SK-N-SH treated with all-trans-retinoic acid at 6 μM for 48 hours (cell line): ENCODE results near the gene STOML2.

ENCODE experiments used
- ATAC-seq: fragments of 200-7000 bp; cut with Tn5 transposase; 3 replicates; pipeline ENCODE4 v1.9.1; 2020; ENCODE audit warnings: mild to moderate bottlenecking, moderate library complexity
- ARNTL ChIP-seq: fragments of 450-650 bp; formaldehyde crosslinking; IDR thresholded peaks from 2 replicates; pipeline ENCODE4 v1.5.0; 2020; ENCODE audit warnings: low read depth, mild to moderate bottlenecking, moderate library complexity, borderline replicate concordance
- BACH2 ChIP-seq: fragments of 250-450 bp; sonication (Bioruptor Pico); IDR thresholded peaks from 2 replicates; pipeline ENCODE4 v1.9.0; 2021; ENCODE audit warnings: mild to moderate bottlenecking, borderline replicate concordance
- CSDC2 ChIP-seq: fragments of 250-450 bp; sonication (Bioruptor Pico); IDR thresholded peaks from 2 replicates; pipeline ENCODE4 v1.5.0; 2020; ENCODE audit warnings: mild to moderate bottlenecking, moderate library complexity
- GLIS3 ChIP-seq: fragments of 250-450 bp; sonication (Bioruptor Pico); IDR thresholded peaks from 2 replicates; pipeline ENCODE4 v1.5.0; 2020; ENCODE audit warnings: mild to moderate bottlenecking, moderate library complexity
- ISL1 ChIP-seq: fragments of 250-450 bp; sonication (Bioruptor Pico); IDR thresholded peaks from 2 replicates; pipeline ENCODE4 v2.1.2; 2022; ENCODE audit warnings: mild to moderate bottlenecking, moderate library complexity
- OSR1 ChIP-seq: fragments of 250-450 bp; sonication (Bioruptor Pico); IDR thresholded peaks from 2 replicates; pipeline ENCODE4 v1.8.0; 2022; ENCODE audit warnings: moderate library complexity, mild to moderate bottlenecking, inconsistent platforms
- PPARA ChIP-seq: fragments of 250-450 bp; sonication (Bioruptor Pico); IDR thresholded peaks from 2 replicates; pipeline ENCODE4 v1.5.0; 2020; ENCODE audit warnings: mild to moderate bottlenecking, borderline replicate concordance
- SNAI2 ChIP-seq: fragments of 250-450 bp; sonication (Bioruptor Pico); IDR thresholded peaks from 2 replicates; pipeline ENCODE4 v1.5.0; 2020; ENCODE audit warnings: mild to moderate bottlenecking, moderate library complexity
- TCF4 ChIP-seq: fragments of 250-450 bp; sonication (Bioruptor Pico); IDR thresholded peaks from 2 replicates; pipeline ENCODE4 v1.8.0; 2021; ENCODE audit warnings: mild to moderate bottlenecking, moderate library complexity, borderline replicate concordance
- TOX ChIP-seq: fragments of 250-450 bp; sonication (Bioruptor Pico); IDR thresholded peaks from 2 replicates; pipeline ENCODE4 v1.8.0; 2021; ENCODE audit warnings: mild to moderate bottlenecking, moderate library complexity, borderline replicate concordance
- ZC3H10 ChIP-seq: fragments of 250-450 bp; sonication (Bioruptor Pico); IDR thresholded peaks from 2 replicates; pipeline ENCODE4 v1.5.1; 2021; ENCODE audit warnings: mild to moderate bottlenecking, moderate library complexity
- ZFP3 ChIP-seq: fragments of 250-450 bp; sonication (Bioruptor Pico); IDR thresholded peaks from 2 replicates; pipeline ENCODE4 v1.5.0; 2020; ENCODE audit warnings: mild to moderate bottlenecking, moderate library complexity
- ZFP30 ChIP-seq: fragments of 450-650 bp; formaldehyde crosslinking; IDR thresholded peaks from 2 replicates; pipeline ENCODE4 v1.5.0; 2022; ENCODE audit warnings: mild to moderate bottlenecking, moderate library complexity
- ZNF565 ChIP-seq: fragments of 450-650 bp; formaldehyde crosslinking; conservative IDR thresholded peaks from 2 replicates; pipeline ENCODE4 v1.5.0; 2020; ENCODE audit warnings: low read depth, mild to moderate bottlenecking, moderate library complexity
- ZNF70 ChIP-seq: fragments of 450-650 bp; formaldehyde crosslinking; IDR thresholded peaks from 2 replicates; pipeline ENCODE4 v1.5.0; 2020; ENCODE audit warnings: mild to moderate bottlenecking, moderate library complexity
- ZNF8 ChIP-seq: fragments of 450-650 bp; formaldehyde crosslinking; IDR thresholded peaks from 2 replicates; pipeline ENCODE4 v1.5.0; 2020; ENCODE audit warnings: mild to moderate bottlenecking, moderate library complexity
- TF ChIP-seq, protein P1 (sequence below): fragments of 250-450 bp; sonication (Bioruptor Pico); IDR thresholded peaks from 2 replicates; pipeline ENCODE4 v1.8.0; 2020; ENCODE audit warnings: mild to moderate bottlenecking, moderate library complexity, borderline replicate concordance
- TF ChIP-seq, protein P2 (sequence below): fragments of 250-450 bp; sonication (Bioruptor Pico); IDR thresholded peaks from 2 replicates; pipeline ENCODE4 v1.5.1; 2020; ENCODE audit warnings: low read depth, mild to moderate bottlenecking, moderate library complexity
- TF ChIP-seq, protein P3 (sequence below): fragments of 250-450 bp; sonication (Bioruptor Pico); IDR thresholded peaks from 2 replicates; pipeline ENCODE4 v1.5.0; 2020; ENCODE audit warnings: mild to moderate bottlenecking, moderate library complexity

Gene STOML2

GRCh38 chr9:35074791-35075190, 28.1 kb downstream of the STOML2 start:
- no peak for ATAC-seq
- TF ChIP-seq ISL1 (CRISPR knock-in tag) (no peak), ZC3H10 (CRISPR knock-in tag) (no peak), ARNTL (CRISPR knock-in tag) (no peak), ZFP30 (CRISPR knock-in tag) (no peak), BACH2 (CRISPR knock-in tag) (no peak), TCF4 (CRISPR knock-in tag) (no peak), GLIS3 (CRISPR knock-in tag) (no peak), ZNF8 (CRISPR knock-in tag) (no peak), PPARA (CRISPR knock-in tag) (no peak), OSR1 (no peak), CSDC2 (CRISPR knock-in tag) (no peak), ZNF70 (CRISPR knock-in tag) (no peak)
- TF ChIP-seq, protein P1, sequence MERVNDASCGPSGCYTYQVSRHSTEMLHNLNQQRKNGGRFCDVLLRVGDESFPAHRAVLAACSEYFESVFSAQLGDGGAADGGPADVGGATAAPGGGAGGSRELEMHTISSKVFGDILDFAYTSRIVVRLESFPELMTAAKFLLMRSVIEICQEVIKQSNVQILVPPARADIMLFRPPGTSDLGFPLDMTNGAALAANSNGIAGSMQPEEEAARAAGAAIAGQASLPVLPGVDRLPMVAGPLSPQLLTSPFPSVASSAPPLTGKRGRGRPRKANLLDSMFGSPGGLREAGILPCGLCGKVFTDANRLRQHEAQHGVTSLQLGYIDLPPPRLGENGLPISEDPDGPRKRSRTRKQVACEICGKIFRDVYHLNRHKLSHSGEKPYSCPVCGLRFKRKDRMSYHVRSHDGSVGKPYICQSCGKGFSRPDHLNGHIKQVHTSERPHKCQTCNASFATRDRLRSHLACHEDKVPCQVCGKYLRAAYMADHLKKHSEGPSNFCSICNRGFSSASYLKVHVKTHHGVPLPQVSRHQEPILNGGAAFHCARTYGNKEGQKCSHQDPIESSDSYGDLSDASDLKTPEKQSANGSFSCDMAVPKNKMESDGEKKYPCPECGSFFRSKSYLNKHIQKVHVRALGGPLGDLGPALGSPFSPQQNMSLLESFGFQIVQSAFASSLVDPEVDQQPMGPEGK = no peak
- TF ChIP-seq, protein P2, sequence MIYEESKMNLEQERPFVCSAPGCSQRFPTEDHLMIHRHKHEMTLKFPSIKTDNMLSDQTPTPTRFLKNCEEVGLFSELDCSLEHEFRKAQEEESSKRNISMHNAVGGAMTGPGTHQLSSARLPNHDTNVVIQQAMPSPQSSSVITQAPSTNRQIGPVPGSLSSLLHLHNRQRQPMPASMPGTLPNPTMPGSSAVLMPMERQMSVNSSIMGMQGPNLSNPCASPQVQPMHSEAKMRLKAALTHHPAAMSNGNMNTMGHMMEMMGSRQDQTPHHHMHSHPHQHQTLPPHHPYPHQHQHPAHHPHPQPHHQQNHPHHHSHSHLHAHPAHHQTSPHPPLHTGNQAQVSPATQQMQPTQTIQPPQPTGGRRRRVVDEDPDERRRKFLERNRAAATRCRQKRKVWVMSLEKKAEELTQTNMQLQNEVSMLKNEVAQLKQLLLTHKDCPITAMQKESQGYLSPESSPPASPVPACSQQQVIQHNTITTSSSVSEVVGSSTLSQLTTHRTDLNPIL = no peak

GRCh38 chr9:35074141-35074540, 28.8 kb downstream of the STOML2 start:
- no peak for ATAC-seq
- TF ChIP-seq ARNTL (CRISPR knock-in tag) = no peak
- TF ChIP-seq, all 23 proteins: peak for 0

- no peak for ATAC-seq
- TF ChIP-seq, protein P1 = no peak
These were observed 29.7 kb downstream of the STOML2 start for GRCh38 chr9:35073279-35073612.

- TF ChIP-seq ISL1 (CRISPR knock-in tag) = no peak
- TF ChIP-seq TCF4 (CRISPR knock-in tag) = no peak
- TF ChIP-seq ARNTL (CRISPR knock-in tag) = no peak
- no peak for TF ChIP-seq SNAI2
- no peak for TF ChIP-seq ZFP3
- TF ChIP-seq CSDC2 (CRISPR knock-in tag) = no peak
- no peak for TF ChIP-seq ZC3H10 (CRISPR knock-in tag)
- TF ChIP-seq, protein P2 = no peak
- TF ChIP-seq OSR1 = no peak
- TF ChIP-seq, all 23 proteins: peak for 0
- peak; percentile 93 for ATAC-seq
These were observed 30.3 kb downstream of the STOML2 start, which contains the start of gene VCP for GRCh38 chr9:35072461-35073278. VCP (minus strand) TSS chr9:35072625; CDS start chr9:35072353, 272 bp downstream.

DNA sequence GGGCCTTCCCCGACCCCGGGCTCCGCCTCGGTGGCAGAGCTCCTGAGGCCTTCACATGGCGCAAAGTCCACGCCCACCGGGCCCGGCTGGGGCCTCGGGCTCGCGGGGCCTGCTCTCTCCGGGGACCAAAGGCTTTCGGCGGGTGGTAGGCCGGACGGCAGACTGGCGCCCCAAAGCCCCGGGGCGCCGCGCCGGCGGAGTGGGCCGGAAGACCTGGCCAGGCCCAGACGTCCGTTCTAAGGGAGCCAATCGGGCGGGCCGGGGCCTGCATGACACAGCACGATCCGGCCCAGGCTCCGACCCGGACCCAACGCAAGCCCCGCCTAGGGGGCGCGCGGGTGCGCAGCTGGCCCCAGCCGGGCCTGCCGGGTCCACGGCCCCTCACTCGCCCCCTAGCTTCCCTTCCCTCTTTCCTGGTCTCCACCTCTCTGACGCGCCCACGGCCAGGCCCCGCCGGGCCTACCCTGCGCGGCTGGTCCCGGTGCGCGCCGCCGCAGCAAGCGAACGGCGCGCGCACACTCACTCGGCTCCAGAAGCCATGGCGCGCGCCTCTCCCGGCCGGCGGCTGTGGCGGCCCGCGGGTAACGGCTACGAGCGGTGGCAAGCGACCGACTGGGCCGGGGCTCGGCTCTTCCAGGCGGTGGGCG, 31.0 kb downstream of the STOML2 start:
- peak; percentile 81 for ATAC-seq
- TF ChIP-seq GLIS3 (CRISPR knock-in tag) = no peak
- TF ChIP-seq, protein P3, sequence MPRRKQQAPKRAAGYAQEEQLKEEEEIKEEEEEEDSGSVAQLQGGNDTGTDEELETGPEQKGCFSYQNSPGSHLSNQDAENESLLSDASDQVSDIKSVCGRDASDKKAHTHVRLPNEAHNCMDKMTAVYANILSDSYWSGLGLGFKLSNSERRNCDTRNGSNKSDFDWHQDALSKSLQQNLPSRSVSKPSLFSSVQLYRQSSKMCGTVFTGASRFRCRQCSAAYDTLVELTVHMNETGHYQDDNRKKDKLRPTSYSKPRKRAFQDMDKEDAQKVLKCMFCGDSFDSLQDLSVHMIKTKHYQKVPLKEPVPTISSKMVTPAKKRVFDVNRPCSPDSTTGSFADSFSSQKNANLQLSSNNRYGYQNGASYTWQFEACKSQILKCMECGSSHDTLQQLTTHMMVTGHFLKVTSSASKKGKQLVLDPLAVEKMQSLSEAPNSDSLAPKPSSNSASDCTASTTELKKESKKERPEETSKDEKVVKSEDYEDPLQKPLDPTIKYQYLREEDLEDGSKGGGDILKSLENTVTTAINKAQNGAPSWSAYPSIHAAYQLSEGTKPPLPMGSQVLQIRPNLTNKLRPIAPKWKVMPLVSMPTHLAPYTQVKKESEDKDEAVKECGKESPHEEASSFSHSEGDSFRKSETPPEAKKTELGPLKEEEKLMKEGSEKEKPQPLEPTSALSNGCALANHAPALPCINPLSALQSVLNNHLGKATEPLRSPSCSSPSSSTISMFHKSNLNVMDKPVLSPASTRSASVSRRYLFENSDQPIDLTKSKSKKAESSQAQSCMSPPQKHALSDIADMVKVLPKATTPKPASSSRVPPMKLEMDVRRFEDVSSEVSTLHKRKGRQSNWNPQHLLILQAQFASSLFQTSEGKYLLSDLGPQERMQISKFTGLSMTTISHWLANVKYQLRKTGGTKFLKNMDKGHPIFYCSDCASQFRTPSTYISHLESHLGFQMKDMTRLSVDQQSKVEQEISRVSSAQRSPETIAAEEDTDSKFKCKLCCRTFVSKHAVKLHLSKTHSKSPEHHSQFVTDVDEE = no peak; the same call in 1 of the 2 replicates
- no peak for TF ChIP-seq SNAI2
- peak; percentile 62; the same call in 1 of the 2 replicates for TF ChIP-seq ZFP3
- TF ChIP-seq, protein P1 = 0 out of 2 replicates have a peak, but pooled peaks have one; percentile 17
- TF ChIP-seq ZFP30 (CRISPR knock-in tag) = no peak
- no peak for TF ChIP-seq TOX
- TF ChIP-seq ZNF565 (CRISPR knock-in tag) = no peak
